K562 (cell line): ENCODE measurements around the gene ITPR2. TPM values are rescaled to one million over a fixed set of nuclear protein-coding genes. Genes with fewer than 3 reads are reported as not detected.

Experiments used
- ADNP ChIP-seq: fragments of 200-800 bp; sonication (Bioruptor generic); IDR thresholded peaks from 2 replicates; pipeline ENCODE4 v1.6.1; 2016; ENCODE audit warnings: missing genetic modification characterization, missing compliant biosample characterization
- BRD9 ChIP-seq: fragments of 450-650 bp; IDR thresholded peaks from 2 replicates; pipeline ENCODE4 v1.6.1; 2018; ENCODE audit warnings: low read depth; ENCODE audit not compliant: partially characterized antibody
- CC2D1A ChIP-seq: fragments of 450-650 bp; IDR thresholded peaks from 2 replicates; pipeline ENCODE4 v1.6.1; 2017; ENCODE audit warnings: mild to moderate bottlenecking
- CHD4 ChIP-seq: fragments of 200-600 bp; sonication (generic); IDR thresholded peaks from 3 replicates; pipeline ENCODE4 v1.6.1; 2012; ENCODE audit warnings: low read depth, mild to moderate bottlenecking, mixed read lengths, low read length, inconsistent platforms; ENCODE audit not compliant: insufficient read depth, insufficient replicate concordance, poor library complexity, severe bottlenecking
- CSDE1 ChIP-seq, 2 experiments: fragments of 450-650 bp; IDR thresholded peaks; 2 replicates each; pipeline ENCODE4 v1.6.1; 2016; ENCODE audit warnings: mild to moderate bottlenecking in 1 of 2
- ETS2 ChIP-seq: IDR thresholded peaks from 2 replicates; pipeline ENCODE4 v1.6.1; 2016; ENCODE audit warnings: borderline replicate concordance, missing genetic modification characterization, mild to moderate bottlenecking, moderate library complexity, missing compliant biosample characterization; ENCODE audit not compliant: poor library complexity, severe bottlenecking
- HDGF ChIP-seq: fragments of 450-650 bp; IDR thresholded peaks from 2 replicates; pipeline ENCODE4 v1.6.1; 2016
- NR1H2 ChIP-seq: sonication (generic); formaldehyde crosslinking; IDR thresholded peaks from 2 replicates; pipeline ENCODE4 v1.4.0; 2020; ENCODE audit warnings: mild to moderate bottlenecking, missing genetic modification reagents
- SMC3 ChIP-seq: conservative IDR thresholded peaks from 2 replicates; pipeline ENCODE4 v1.6.1; 2011; ENCODE audit warnings: low read depth, low read length, improper control_type of control experiment; ENCODE audit not compliant: insufficient read depth
- STAG1 ChIP-seq: sonication (generic); formaldehyde crosslinking; IDR thresholded peaks from 2 replicates; pipeline ENCODE4 v1.5.0; 2020; ENCODE audit warnings: missing genetic modification reagents, borderline replicate concordance
- ZNF311 ChIP-seq: fragments of 250-450 bp; sonication (Bioruptor Pico); IDR thresholded peaks from 2 replicates; pipeline ENCODE4 v1.4.0; 2020; ENCODE audit warnings: mild to moderate bottlenecking, moderate library complexity
- ZNF408 ChIP-seq: fragments of 250-450 bp; sonication (Bioruptor Pico); IDR thresholded peaks from 2 replicates; pipeline ENCODE4 v1.4.0; 2020; ENCODE audit warnings: low read depth, mild to moderate bottlenecking, moderate library complexity
- polyA plus RNA-seq, 8 experiments: library from polyadenylated mRNA; depleted of rRNA in 4 of 8; stranded (reverse) in 5 of 8; unstranded in 3 of 8; fragments of >200 nt; fragmentation: Nextera tagmentation in 2 of 8; fragmentation: Illumina TruSeq in 1 of 8; extraction: Ambion mirVana in 2 of 8; extraction: Trizol in 1 of 8; gene quantifications; 2 replicates each; pipeline versions ENCODE4 v1.2.1 to v1.2.3, GENCODE V29; 2011 to 2014; ENCODE audit warnings: inconsistent platforms in 1 of 8, missing spikeins in 1 of 8
- total RNA-seq, 7 experiments: library from RNA; depleted of rRNA in 6 of 7; stranded (reverse); fragments of >200 nt in 6 of 7; fragmentation: Illumina TruSeq in 2 of 7; extraction: Trizol in 2 of 7; gene quantifications; 2 replicates each; pipeline versions ENCODE4 v1.2.1 to v1.2.3, GENCODE V29; 2011 to 2021; ENCODE audit warnings: low replicate concordance in 1 of 7
- TF ChIP-seq, protein P1 (sequence below): fragments of 250-450 bp; sonication (Bioruptor Pico); IDR thresholded peaks from 2 replicates; pipeline ENCODE4 v1.8.0; 2021; ENCODE audit warnings: moderate library complexity, mild to moderate bottlenecking, inconsistent platforms
- TF ChIP-seq, protein P2 (sequence below): fragments of 450-650 bp; formaldehyde crosslinking; IDR thresholded peaks from 2 replicates; pipeline ENCODE4 v1.4.0; 2020; ENCODE audit warnings: mild to moderate bottlenecking, moderate library complexity
- TF ChIP-seq, protein P3 (sequence below), 2 experiments: fragments of 200-800 bp in 1 of 2; sonication (Bioruptor generic) in 1 of 2; sonication (generic) in 1 of 2; formaldehyde crosslinking in 1 of 2; IDR thresholded peaks in 1 of 2; conservative IDR thresholded peaks in 1 of 2; 2 replicates each; pipeline versions ENCODE4 v1.5.0 to v1.6.1; 2016 to 2020; ENCODE audit warnings: missing compliant biosample characterization in 1 of 2, missing genetic modification characterization in 1 of 2, missing genetic modification reagents in 1 of 2
- TF ChIP-seq, protein P4 (sequence below): sonication (generic); formaldehyde crosslinking; IDR thresholded peaks from 2 replicates; pipeline ENCODE4 v1.8.0; 2023; ENCODE audit warnings: mild to moderate bottlenecking, missing genetic modification reagents

The ITPR2 gene
- total and polyA plus RNA-seq, 9 of the 15 experiments (the other 6 are each of a cell fraction or from before 2014, with no cell fraction given): 0.21 to 3.3 (median 0.95) TPM

DNA sequence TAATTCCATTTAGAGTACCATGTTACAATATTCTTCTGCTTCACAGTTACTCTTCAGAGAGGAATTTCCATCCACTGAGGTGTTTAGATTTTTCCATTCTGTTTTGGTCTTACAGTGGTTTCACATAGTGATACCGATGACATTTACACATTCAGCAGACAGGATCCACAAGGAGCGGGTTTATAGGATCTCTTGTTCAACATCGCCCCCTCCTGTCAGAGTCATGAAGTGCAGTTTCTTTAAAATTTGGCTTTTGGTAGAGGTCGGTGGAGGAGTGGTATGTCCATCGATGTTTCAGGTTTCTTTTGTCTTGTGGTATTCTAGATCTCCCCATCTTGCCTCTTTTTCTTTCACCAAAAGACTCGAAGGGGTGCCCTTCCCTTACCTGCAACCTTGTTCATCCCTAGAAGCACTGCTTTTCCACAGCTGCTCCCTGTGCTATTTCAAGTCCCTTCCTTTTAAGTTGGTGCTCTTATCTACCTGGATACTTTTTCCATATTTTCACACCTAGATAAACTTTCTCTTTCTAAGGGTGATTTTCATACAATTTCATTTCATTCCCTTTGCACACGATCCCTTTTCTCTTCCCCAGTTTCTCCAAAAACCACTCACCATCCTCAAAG lies 181.3 kb downstream of the ITPR2 start (continued):
- TF ChIP-seq ETS2 (tag) (no peak), CSDE1 (IDR thresholded peaks at IDR 0.05) (no peak), NR1H2 (no peak), ZNF311 (no peak), STAG1 (CRISPR knock-in tag) (peak; percentile 8; the same call in 1 of the 2 replicates), HDGF (no peak), CC2D1A (peak; percentile 56; the same call in 1 of the 2 replicates), ADNP (tag) (no peak), ZNF408 (no peak), CHD4 (no peak), SMC3 (peak; percentile 64), BRD9 (no peak)
- TF ChIP-seq, protein P1, sequence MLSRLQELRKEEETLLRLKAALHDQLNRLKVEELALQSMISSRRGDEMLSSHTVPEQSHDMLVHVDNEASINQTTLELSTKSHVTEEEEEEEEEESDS: no peak
- TF ChIP-seq, protein P2, sequence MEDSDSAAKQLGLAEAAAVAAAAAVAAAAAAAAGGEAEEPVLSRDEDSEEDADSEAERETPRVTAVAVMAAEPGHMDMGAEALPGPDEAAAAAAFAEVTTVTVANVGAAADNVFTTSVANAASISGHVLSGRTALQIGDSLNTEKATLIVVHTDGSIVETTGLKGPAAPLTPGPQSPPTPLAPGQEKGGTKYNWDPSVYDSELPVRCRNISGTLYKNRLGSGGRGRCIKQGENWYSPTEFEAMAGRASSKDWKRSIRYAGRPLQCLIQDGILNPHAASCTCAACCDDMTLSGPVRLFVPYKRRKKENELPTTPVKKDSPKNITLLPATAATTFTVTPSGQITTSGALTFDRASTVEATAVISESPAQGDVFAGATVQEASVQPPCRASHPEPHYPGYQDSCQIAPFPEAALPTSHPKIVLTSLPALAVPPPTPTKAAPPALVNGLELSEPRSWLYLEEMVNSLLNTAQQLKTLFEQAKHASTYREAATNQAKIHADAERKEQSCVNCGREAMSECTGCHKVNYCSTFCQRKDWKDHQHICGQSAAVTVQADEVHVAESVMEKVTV: peak; percentile 85
- TF ChIP-seq, protein P3, sequence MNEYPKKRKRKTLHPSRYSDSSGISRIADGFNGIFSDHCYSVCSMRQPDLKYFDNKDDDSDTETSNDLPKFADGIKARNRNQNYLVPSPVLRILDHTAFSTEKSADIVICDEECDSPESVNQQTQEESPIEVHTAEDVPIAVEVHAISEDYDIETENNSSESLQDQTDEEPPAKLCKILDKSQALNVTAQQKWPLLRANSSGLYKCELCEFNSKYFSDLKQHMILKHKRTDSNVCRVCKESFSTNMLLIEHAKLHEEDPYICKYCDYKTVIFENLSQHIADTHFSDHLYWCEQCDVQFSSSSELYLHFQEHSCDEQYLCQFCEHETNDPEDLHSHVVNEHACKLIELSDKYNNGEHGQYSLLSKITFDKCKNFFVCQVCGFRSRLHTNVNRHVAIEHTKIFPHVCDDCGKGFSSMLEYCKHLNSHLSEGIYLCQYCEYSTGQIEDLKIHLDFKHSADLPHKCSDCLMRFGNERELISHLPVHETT (CRISPR knock-in tag; conservative IDR thresholded peaks at IDR 0.05 in 1 of 2, IDR thresholded peaks at IDR 0.05 in 1 of 2): no peak
- TF ChIP-seq, protein P4, sequence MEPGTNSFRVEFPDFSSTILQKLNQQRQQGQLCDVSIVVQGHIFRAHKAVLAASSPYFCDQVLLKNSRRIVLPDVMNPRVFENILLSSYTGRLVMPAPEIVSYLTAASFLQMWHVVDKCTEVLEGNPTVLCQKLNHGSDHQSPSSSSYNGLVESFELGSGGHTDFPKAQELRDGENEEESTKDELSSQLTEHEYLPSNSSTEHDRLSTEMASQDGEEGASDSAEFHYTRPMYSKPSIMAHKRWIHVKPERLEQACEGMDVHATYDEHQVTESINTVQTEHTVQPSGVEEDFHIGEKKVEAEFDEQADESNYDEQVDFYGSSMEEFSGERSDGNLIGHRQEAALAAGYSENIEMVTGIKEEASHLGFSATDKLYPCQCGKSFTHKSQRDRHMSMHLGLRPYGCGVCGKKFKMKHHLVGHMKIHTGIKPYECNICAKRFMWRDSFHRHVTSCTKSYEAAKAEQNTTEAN: no peak
- TF ChIP-seq, all 486 proteins: peak for 8
